Liver (tissue), 9 donors: ENCODE measurements around the gene RFPL3. TPM values are rescaled to one million over a fixed set of nuclear protein-coding genes. Genes with fewer than 3 reads are reported as not detected.
"Not testable (repeated sequence)": the region's sequence is repeated elsewhere in the genome, so short reads cannot be mapped to it uniquely, and the experiment has no call there.

Source experiments
- DNase-seq: peaks from one replicate; pipeline ENCODE4 v3.0.0-alpha.2; 2017; ENCODE audit warnings: low spot score
- H3K27ac ChIP-seq, 2 donors: one replicate each; pipeline ENCODE4 v1.7.0; 2013; ENCODE audit warnings: inconsistent platforms in 2 of 2, low read length in 2 of 2, control low read depth in 1 of 2, low read depth in 1 of 2, mild to moderate bottlenecking in 1 of 2
- H3K27me3 ChIP-seq, 4 donors: one replicate each; pipeline versions ENCODE4 v1.6.1 to v1.7.0; 2013; ENCODE audit warnings: low read length in 3 of 4, inconsistent platforms in 1 of 4, mild to moderate bottlenecking in 1 of 4, moderate library complexity in 1 of 4; ENCODE audit not compliant: control insufficient read depth in 4 of 4, insufficient read depth in 4 of 4
- H3K36me3 ChIP-seq, 4 donors: one replicate each; pipeline versions ENCODE4 v1.6.1 to v1.7.0; 2013; ENCODE audit warnings: low read length in 3 of 4, mild to moderate bottlenecking in 3 of 4, low read depth in 1 of 4, moderate library complexity in 1 of 4; ENCODE audit not compliant: control insufficient read depth in 4 of 4, insufficient read depth in 3 of 4
- H3K4me1 ChIP-seq, 4 donors: one replicate each; pipeline versions ENCODE4 v1.6.1 to v1.7.0; 2013; ENCODE audit warnings: low read length in 3 of 4, mild to moderate bottlenecking in 3 of 4, moderate library complexity in 1 of 4; ENCODE audit not compliant: control insufficient read depth in 4 of 4, insufficient read depth in 4 of 4
- H3K4me3 ChIP-seq, 3 donors: one replicate each; pipeline versions ENCODE4 v1.6.1 to v1.7.0; 2013; ENCODE audit warnings: low read length in 3 of 3, control low read depth in 1 of 3, low read depth in 1 of 3, mild to moderate bottlenecking in 1 of 3
- H3K9ac ChIP-seq, 2 donors: one replicate each; pipeline ENCODE4 v1.7.0; 2013; ENCODE audit warnings: low read length in 2 of 2, mild to moderate bottlenecking in 2 of 2, moderate library complexity in 2 of 2, control low read depth in 1 of 2, low read depth in 1 of 2
- H3K9me3 ChIP-seq, 4 donors: one replicate each; pipeline versions ENCODE4 v1.6.1 to v1.7.0; 2013; ENCODE audit warnings: low read length in 3 of 4; ENCODE audit not compliant: control insufficient read depth in 4 of 4
- ATF3 ChIP-seq: IDR thresholded peaks from 2 replicates; pipeline ENCODE4 v1.6.1; 2016; ENCODE audit warnings: antibody characterized with exemption
- CTCF ChIP-seq: fragments of 150-350 bp; IDR thresholded peaks from 2 replicates; pipeline ENCODE4 v1.5.1; 2017; ENCODE audit warnings: improper control_type of control experiment, low read depth, low read length; ENCODE audit not compliant: missing input control
- EGR1 ChIP-seq, 2 donors: IDR thresholded peaks; 2 replicates each; pipeline ENCODE4 v1.6.1; 2016 to 2018; ENCODE audit warnings: antibody characterized with exemption in 2 of 2, low read depth in 2 of 2
- FOXA1 ChIP-seq: IDR thresholded peaks from 2 replicates; pipeline ENCODE4 v1.6.1; 2016; ENCODE audit warnings: antibody characterized with exemption
- FOXA2 ChIP-seq: IDR thresholded peaks from 2 replicates; pipeline ENCODE4 v1.6.1; 2016; ENCODE audit warnings: antibody characterized with exemption
- GABPA ChIP-seq, 2 donors: IDR thresholded peaks in 1 of 2; conservative IDR thresholded peaks in 1 of 2; 2 replicates each; pipeline ENCODE4 v1.6.1; 2016; ENCODE audit warnings: antibody characterized with exemption in 2 of 2, mild to moderate bottlenecking in 1 of 2, moderate library complexity in 1 of 2
- HNF4A ChIP-seq, 2 donors: conservative IDR thresholded peaks; 2 replicates each; pipeline ENCODE4 v1.6.1; 2016; ENCODE audit warnings: antibody characterized with exemption in 2 of 2, mild to moderate bottlenecking in 2 of 2
- HNF4G ChIP-seq: IDR thresholded peaks from 2 replicates; pipeline ENCODE4 v1.6.1; 2016; ENCODE audit warnings: antibody characterized with exemption
- NR2F2 ChIP-seq: IDR thresholded peaks from 2 replicates; pipeline ENCODE4 v1.6.1; 2016; ENCODE audit warnings: antibody characterized with exemption
- RAD21 ChIP-seq, 2 donors: IDR thresholded peaks; 2 replicates each; pipeline ENCODE4 v1.6.1; 2016; ENCODE audit warnings: antibody characterized with exemption in 2 of 2, mild to moderate bottlenecking in 2 of 2
- REST ChIP-seq: IDR thresholded peaks from 2 replicates; pipeline ENCODE4 v1.6.1; 2016; ENCODE audit warnings: antibody characterized with exemption, mild to moderate bottlenecking
- RXRA ChIP-seq, 2 donors: IDR thresholded peaks; 2 replicates each; pipeline ENCODE4 v1.6.1; 2017 to 2018; ENCODE audit warnings: antibody characterized with exemption in 2 of 2, mild to moderate bottlenecking in 1 of 2
- SP1 ChIP-seq: IDR thresholded peaks from 2 replicates; pipeline ENCODE4 v1.6.1; 2018; ENCODE audit warnings: antibody characterized with exemption, mild to moderate bottlenecking
- TAF1 ChIP-seq: conservative IDR thresholded peaks from 2 replicates; pipeline ENCODE4 v1.6.1; 2016; ENCODE audit warnings: antibody characterized with exemption, mild to moderate bottlenecking
- YY1 ChIP-seq: IDR thresholded peaks from 2 replicates; pipeline ENCODE4 v1.6.1; 2016; ENCODE audit warnings: antibody characterized with exemption, mild to moderate bottlenecking
- ZBTB33 ChIP-seq: IDR thresholded peaks from 2 replicates; pipeline ENCODE4 v1.6.1; 2016; ENCODE audit warnings: antibody characterized with exemption
- WGBS: extraction: QIAGEN DNeasy Blood & Tissue Kit; methylation state at CpG from one replicate; pipeline ENCODE4 v1.1.7; 2013; 5-methylcytosine and 5-hydroxymethylcytosine counted together
- polyA plus RNA-seq, 2 donors: library from polyadenylated mRNA; stranded (reverse) in 1 of 2; unstranded in 1 of 2; fragments of 200-250 nt in 1 of 2; fragments of >200 nt in 1 of 2; fragmentation: Nextera tagmentation in 1 of 2; extraction: Ambion mirVana in 1 of 2; gene quantifications; one replicate each; pipeline versions ENCODE4 v1.2.1 to v1.2.3, GENCODE V29; 2013 to 2015
- total RNA-seq, 2 donors: library from RNA; depleted of rRNA; stranded (reverse); fragments of >200 nt; gene quantifications; one replicate each; pipeline ENCODE4 v1.2.3, GENCODE V29; 2014
- donor health status: healthy.
- donor health status: healthy.
- donor health status: healthy.
- donor health status: healthy.
- donor health status: healthy.

The RFPL3 gene
- total and polyA plus RNA-seq, 4 donors, result not detected

DNA sequence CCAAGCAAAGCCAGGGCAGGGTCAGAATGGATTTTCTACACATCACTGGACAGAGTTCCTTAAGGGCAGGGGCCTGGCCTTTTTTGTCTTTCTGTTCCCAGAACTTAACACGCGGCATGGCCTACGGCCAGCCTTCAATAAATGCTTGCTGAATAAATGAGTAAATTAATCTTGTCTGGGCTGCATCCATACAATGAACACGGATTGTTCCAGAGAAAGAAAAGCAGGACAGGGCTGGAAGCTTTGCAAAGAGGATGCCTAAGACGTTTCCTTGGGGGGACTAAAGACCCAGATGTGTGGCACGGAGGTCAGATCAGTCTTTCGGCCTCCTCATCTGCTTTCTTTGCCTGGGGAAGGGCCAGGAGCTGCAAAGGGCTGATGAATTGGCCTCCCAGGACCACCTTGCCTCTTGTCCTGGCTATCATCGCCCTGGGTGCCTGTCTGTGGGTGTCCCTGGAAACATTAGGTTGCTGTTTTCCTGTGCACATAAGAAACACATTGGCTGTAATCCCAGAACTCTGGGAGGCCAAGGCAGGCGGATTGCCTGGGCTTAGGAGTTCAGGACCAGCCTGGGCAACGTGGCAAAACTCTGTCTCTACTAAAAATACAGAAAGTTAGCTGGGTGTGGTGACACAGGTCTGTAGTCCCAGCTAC is 20.8 kb upstream of the RFPL3 start:
- no peak for TF ChIP-seq YY1
- TF ChIP-seq HNF4G, result no peak
- TF ChIP-seq ZBTB33, result no peak
- TF ChIP-seq CTCF, result no peak
- TF ChIP-seq FOXA1, result no peak
- no peak for TF ChIP-seq EGR1 (IDR thresholded peaks at IDR 0.05; ENCODE audit: low read depth in 2 of 2)
- no peak for TF ChIP-seq NR2F2
- no peak for TF ChIP-seq TAF1
- TF ChIP-seq FOXA2, result no peak
- no peak for TF ChIP-seq ATF3
- no peak for TF ChIP-seq REST
- TF ChIP-seq GABPA (IDR thresholded peaks at IDR 0.05 in 1 of 2, conservative IDR thresholded peaks at IDR 0.05 in 1 of 2), result no peak
- TF ChIP-seq HNF4A (conservative IDR thresholded peaks at IDR 0.05), result no peak
- no peak for TF ChIP-seq SP1
- no peak for TF ChIP-seq RAD21 (IDR thresholded peaks at IDR 0.05)
- TF ChIP-seq RXRA (IDR thresholded peaks at IDR 0.05), result no peak
- no peak overlapping the region for H3K27ac ChIP-seq
- peaks cover 0 to 4% (median 0%) of the 10 kb centered on the region in 4 donors for H3K27me3 ChIP-seq
- H3K36me3 ChIP-seq, result no peaks in the 10 kb centered on the region
- DNase-seq, result no peak
- H3K4me1 ChIP-seq, result no peaks in the 10 kb centered on the region
- H3K9me3 ChIP-seq, result no peaks in the 10 kb centered on the region
- H3K4me3 ChIP-seq, result no peak overlapping the region
- no peak overlapping the region for H3K9ac ChIP-seq
- WGBS, result 70% methylated on average over 10 of the region's 10 CpGs

DNA sequence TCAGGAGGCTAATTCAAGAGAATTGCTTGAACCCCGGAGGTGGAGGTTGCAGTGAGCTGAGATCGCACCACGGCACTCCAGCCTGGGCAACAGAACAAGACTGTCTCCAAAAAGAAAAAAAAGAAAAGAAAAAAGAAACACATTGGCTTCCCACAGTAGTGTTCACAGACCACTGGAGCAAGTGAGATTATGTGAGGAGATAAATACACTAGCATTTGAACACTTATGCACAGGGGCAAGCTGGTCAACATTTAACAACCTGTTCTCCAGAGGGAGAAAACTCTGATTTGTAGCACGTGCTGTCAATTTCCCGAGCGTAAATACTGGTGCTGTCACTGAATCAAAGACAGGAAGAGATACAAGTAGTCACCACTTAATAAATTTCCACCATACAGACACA is 20.2 kb upstream of the RFPL3 start:
- H3K27ac ChIP-seq, DNase-seq, H3K4me1 ChIP-seq, H3K27me3 ChIP-seq, H3K4me3 ChIP-seq, H3K9ac ChIP-seq, H3K9me3 ChIP-seq, H3K36me3 ChIP-seq: not testable (repeated sequence)
- WGBS, result 70% methylated on average over 6 of the region's 6 CpGs
